C4-2B (cell line): ENCODE measurements around the gene TACSTD2.
"Not testable (repeated sequence)": the region's sequence is repeated elsewhere in the genome, so short reads cannot be mapped to it uniquely, and the experiment has no call there.

Experiments used
- H3K27ac ChIP-seq: fragments of 450-650 bp; 2 replicates; pipeline ENCODE4 v1.5.1; 2017
- CTCF ChIP-seq: fragments of 450-650 bp; conservative IDR thresholded peaks from 2 replicates; pipeline ENCODE4 v1.5.1; 2017; ENCODE audit warnings: mild to moderate bottlenecking
- ZFX ChIP-seq: fragments of 450-650 bp; IDR thresholded peaks from 2 replicates; pipeline ENCODE4 v1.6.1; 2017

TACSTD2 gene

DNA sequence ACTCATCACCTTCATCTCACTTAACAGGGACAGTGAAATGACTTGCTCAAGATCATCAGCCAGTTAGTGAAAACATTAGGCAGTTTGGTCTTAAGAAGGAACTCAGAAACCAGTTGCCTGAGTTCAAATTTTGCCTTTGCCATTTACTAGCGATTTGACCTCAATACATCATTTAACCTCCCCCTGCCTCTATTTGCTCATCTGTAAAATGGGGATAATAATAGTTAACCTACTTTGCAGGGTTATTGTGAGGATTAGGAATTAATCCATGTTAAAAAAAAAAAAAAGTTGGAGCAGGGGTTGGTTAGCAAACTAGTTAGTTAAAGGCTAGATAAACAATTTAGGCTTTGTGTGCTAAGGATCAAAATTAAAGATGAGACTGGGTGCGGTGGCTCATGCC, 10.6 kb upstream of the TACSTD2 start:
- H3K27ac ChIP-seq, result no peak overlapping the region
- TF ChIP-seq CTCF, result no peak

- no peak overlapping the region for H3K27ac ChIP-seq
Observed at GRCh38 chr1:58586271-58586670, 9.2 kb upstream of the TACSTD2 start.

GRCh38 chr1:58585581-58586151, 8.6 kb upstream of the TACSTD2 start:
- no peak overlapping the region for H3K27ac ChIP-seq
- no peak for TF ChIP-seq CTCF
- TF ChIP-seq ZFX, result no peak

More at GRCh38 chr1:58586271-58586670, 9.2 kb upstream of the TACSTD2 start:
- TF ChIP-seq ZFX, result no peak
- no peak for TF ChIP-seq CTCF

- no peak for TF ChIP-seq CTCF
- no peak overlapping the region for H3K27ac ChIP-seq
Observed at GRCh38 chr1:58585166-58585565, 8.1 kb upstream of the TACSTD2 start.

DNA sequence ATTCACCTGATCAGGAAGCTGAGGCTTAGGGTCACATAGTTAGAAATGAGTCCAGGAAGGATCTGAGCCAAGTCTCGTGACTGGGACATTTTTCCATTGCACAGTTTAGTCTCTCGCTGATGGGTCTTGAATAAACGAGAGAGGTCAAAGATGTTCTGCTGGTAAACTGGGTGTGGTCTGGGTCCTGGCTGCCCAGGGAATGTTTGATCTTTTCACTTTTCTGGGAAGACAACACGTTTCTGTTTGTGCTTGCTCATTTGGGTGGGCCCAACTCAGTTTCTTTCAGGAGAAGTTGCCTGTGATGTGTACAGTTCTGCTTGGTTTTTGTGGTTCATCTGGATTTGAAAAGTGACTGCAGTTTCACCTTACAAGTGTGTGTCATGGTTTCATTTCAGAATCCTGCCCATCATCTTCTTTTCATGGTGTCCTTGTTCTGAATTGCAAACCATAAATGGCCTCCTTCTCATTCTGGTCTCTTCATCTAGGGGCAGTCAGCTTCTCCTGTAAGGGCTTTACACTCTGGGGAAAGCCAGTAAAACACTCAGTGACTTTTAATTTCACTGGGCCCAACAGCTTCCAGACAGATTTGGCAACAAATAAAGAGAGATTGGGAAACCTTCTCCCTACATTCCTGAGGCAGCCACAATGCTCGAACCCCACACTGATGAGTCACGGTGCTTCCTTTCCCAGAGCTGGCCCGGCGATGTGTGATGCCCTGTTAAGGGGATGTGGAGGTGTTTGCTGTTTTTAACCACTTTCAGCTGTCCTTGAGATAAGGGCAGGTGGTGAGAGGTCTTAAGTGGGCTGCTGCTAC, 7.2 kb upstream of the TACSTD2 start:
- TF ChIP-seq CTCF (no peak), ZFX (no peak)
- H3K27ac ChIP-seq, result no peak overlapping the region

- TF ChIP-seq CTCF (no peak), ZFX (no peak)
- no peak overlapping the region for H3K27ac ChIP-seq
Observed at GRCh38 chr1:58583496-58583895, 6.4 kb upstream of the TACSTD2 start.

GRCh38 chr1:58582143-58582542, 5.1 kb upstream of the TACSTD2 start:
- not testable (repeated sequence) for H3K27ac ChIP-seq

- TF ChIP-seq ZFX (no peak), CTCF (no peak)
- no peak overlapping the region for H3K27ac ChIP-seq
Observed at GRCh38 chr1:58581641-58582040, 4.6 kb upstream of the TACSTD2 start.
